HG03342 (cell line): ENCODE results near the gene AKAP12.

Experiments used
- ATAC-seq: cut with Tn5 transposase; IDR thresholded peaks from one replicate; pipeline ENCODE4 v1.9.1; 2021; ENCODE audit warnings: mild to moderate bottlenecking, moderate library complexity; ENCODE audit not compliant: unreplicated experiment

The AKAP12 gene

GRCh38 chr6:151275566-151275965 lies 35.8 kb downstream of the AKAP12 start:
- no peak for ATAC-seq

- no peak for ATAC-seq
These were observed 36.5 kb downstream of the AKAP12 start for GRCh38 chr6:151276112-151276740.

GRCh38 chr6:151279891-151280290 lies 40.1 kb downstream of the AKAP12 start:
- ATAC-seq: no peak

GRCh38 chr6:151280859-151281258 lies 41.1 kb downstream of the AKAP12 start:
- no peak for ATAC-seq

GRCh38 chr6:151284012-151284411 lies 44.2 kb downstream of the AKAP12 start:
- ATAC-seq: peak; percentile 71

- peak; percentile 65 for ATAC-seq
These were observed 44.8 kb downstream of the AKAP12 start for GRCh38 chr6:151284548-151285017.

- ATAC-seq: no peak
These were observed 45.4 kb downstream of the AKAP12 start for GRCh38 chr6:151285122-151285521.

- no peak for ATAC-seq
These were observed 46.4 kb downstream of the AKAP12 start for GRCh38 chr6:151286214-151286613.

- ATAC-seq: no peak
These were observed 49.1 kb downstream of the AKAP12 start for GRCh38 chr6:151288712-151289398.

- ATAC-seq: no peak
These were observed 49.7 kb downstream of the AKAP12 start for GRCh38 chr6:151289399-151290007.

- no peak for ATAC-seq
These were observed 51.3 kb downstream of the AKAP12 start for GRCh38 chr6:151290877-151291721.

- ATAC-seq: no peak
These were observed 51.9 kb downstream of the AKAP12 start for GRCh38 chr6:151291722-151292059.

GRCh38 chr6:151292974-151293687 lies 53.4 kb downstream of the AKAP12 start:
- ATAC-seq: no peak

GRCh38 chr6:151293688-151294016 lies 53.9 kb downstream of the AKAP12 start:
- ATAC-seq: no peak

GRCh38 chr6:151294561-151295101 lies 54.9 kb downstream of the AKAP12 start:
- ATAC-seq: no peak

GRCh38 chr6:151297886-151298285 lies 58.1 kb downstream of the AKAP12 start:
- ATAC-seq: no peak

- ATAC-seq: no peak
These were observed 59.2 kb downstream of the AKAP12 start for GRCh38 chr6:151299011-151299410.

GRCh38 chr6:151300267-151300991 lies 60.7 kb downstream of the AKAP12 start:
- no peak for ATAC-seq

- no peak for ATAC-seq
These were observed 61.8 kb downstream of the AKAP12 start for GRCh38 chr6:151301547-151301946.

- no peak for ATAC-seq
These were observed 63.5 kb downstream of the AKAP12 start for GRCh38 chr6:151303231-151303630.
